Gastrocnemius medialis (tissue), 4 donors: Measurements from ENCODE around the gene LAYN. TPM values are rescaled to one million over a fixed set of nuclear protein-coding genes. Genes with fewer than 3 reads are reported as not detected.

ENCODE experiments used
- ATAC-seq, 2 donors: fragments of 150-250 bp; one replicate each; pipeline ENCODE4 v1.9.1; 2016
- DNase-seq, 2 donors: peaks; one replicate each; pipeline ENCODE4 v3.0.0-alpha.2; 2019
- H3K27ac ChIP-seq, 4 donors: fragments of 200-600 bp; sonication (generic); 1 replicate in 1 of 4; 2 replicates in 3 of 4; pipeline ENCODE4 v1.5.1; 2016 to 2018; ENCODE audit warnings: mild to moderate bottlenecking in 2 of 4, moderate library complexity in 1 of 4
- H3K27me3 ChIP-seq, 3 donors: fragments of 200-600 bp; sonication (generic) in 2 of 3; 1 replicate in 1 of 3; 2 replicates in 2 of 3; pipeline versions ENCODE4 v1.5.1 to v1.6.0; 2016 to 2019; ENCODE audit warnings: mild to moderate bottlenecking in 1 of 3, moderate library complexity in 1 of 3
- H3K36me3 ChIP-seq, 2 donors: fragments of 200-600 bp; sonication (generic) in 1 of 2; one replicate each; pipeline ENCODE4 v1.5.1; 2017 to 2018
- H3K4me1 ChIP-seq, 2 donors: fragments of 200-600 bp; sonication (generic) in 1 of 2; one replicate each; pipeline ENCODE4 v1.5.1; 2016 to 2017; ENCODE audit warnings: mild to moderate bottlenecking in 2 of 2
- H3K4me3 ChIP-seq, 4 donors: fragments of 200-600 bp; sonication (generic) in 3 of 4; 1 replicate in 1 of 4; 2 replicates in 3 of 4; pipeline ENCODE4 v1.5.1; 2016 to 2019; ENCODE audit warnings: mild to moderate bottlenecking in 2 of 4
- H3K9me3 ChIP-seq, 3 donors: fragments of 200-600 bp; sonication (generic) in 2 of 3; 1 replicate in 1 of 3; 2 replicates in 2 of 3; pipeline ENCODE4 v1.5.1; 2016 to 2019
- POLR2A ChIP-seq, 2 donors: fragments of 450-650 bp; IDR thresholded peaks; one replicate each; pipeline ENCODE4 v1.6.1; 2017; ENCODE audit warnings: antibody characterized with exemption in 2 of 2, mild to moderate bottlenecking in 2 of 2, moderate library complexity in 2 of 2
- in situ Hi-C, 4 donors: fragments of 200-750 bp; cut with MboI; loops; one replicate each; pipeline versions ENCODE4 v1.15.0 to v1.8.0; 2017; ENCODE audit warnings: low sequenced_read_pairs in 4 of 4
- intact Hi-C: fragments of 100-400 bp; cut with DNase I; formaldehyde crosslinking; loops from one replicate; pipeline ENCODE4 v1.15.1; 2023; ENCODE audit warnings: low total_unique reads
- microRNA counts, 2 donors: library from miRNA; unstranded; fragments of <30 nt; microRNA quantifications; one replicate each; lab custom pipeline; 2016
- microRNA-seq, 2 donors: library from miRNA; unstranded; fragments of <30 nt; microRNA quantifications; one replicate each; pipeline ENCODE4, GENCODE V29; 2016; ENCODE audit warnings: borderline replicate concordance in 2 of 2
- total RNA-seq, 4 donors: library from RNA; depleted of rRNA; stranded (reverse); fragments of >200 nt; gene quantifications; one replicate each; pipeline versions ENCODE4 v1.1.0 to v1.2.3, GENCODE V29; 2016
- TF ChIP-seq, protein P1 (sequence below), 5 experiments: fragments of 450-650 bp in 3 of 5; fragments of 200-600 bp in 2 of 5; sonication (generic) in 2 of 5; IDR thresholded peaks in 4 of 5; conservative IDR thresholded peaks in 1 of 5; 1 replicate in 4 of 5; 2 replicates in 1 of 5; pipeline ENCODE4 v1.5.1; 2016 to 2019; ENCODE audit warnings: antibody characterized with exemption in 5 of 5, mild to moderate bottlenecking in 3 of 5, moderate library complexity in 3 of 5

The LAYN gene
- total RNA-seq, 4 donors from 2014 or later = 0.46 to 3.7 (median 0.72) TPM; not detected in 1

DNA sequence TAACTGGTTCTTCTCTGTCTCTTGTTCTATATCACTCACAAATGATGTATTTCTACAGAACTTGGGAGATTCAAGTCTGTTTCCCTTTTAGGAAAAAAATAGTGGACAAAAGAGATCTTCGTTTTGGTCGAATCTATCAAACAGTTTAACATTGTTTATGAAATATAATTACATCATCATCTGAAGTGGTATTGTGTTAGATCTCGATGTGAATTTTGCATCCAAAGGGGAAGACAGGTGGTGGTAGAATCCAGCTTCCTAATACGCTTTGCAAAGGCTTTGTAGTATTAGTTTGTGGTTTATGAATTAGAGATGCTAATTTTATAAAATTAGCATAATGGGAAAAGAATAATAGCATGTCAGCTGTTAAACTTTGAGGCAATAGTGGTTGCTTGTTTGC is 65.2 kb downstream of the LAYN start:
- no peak for TF ChIP-seq POLR2A (IDR thresholded peaks at IDR 0.05)
- TF ChIP-seq, protein P1, sequence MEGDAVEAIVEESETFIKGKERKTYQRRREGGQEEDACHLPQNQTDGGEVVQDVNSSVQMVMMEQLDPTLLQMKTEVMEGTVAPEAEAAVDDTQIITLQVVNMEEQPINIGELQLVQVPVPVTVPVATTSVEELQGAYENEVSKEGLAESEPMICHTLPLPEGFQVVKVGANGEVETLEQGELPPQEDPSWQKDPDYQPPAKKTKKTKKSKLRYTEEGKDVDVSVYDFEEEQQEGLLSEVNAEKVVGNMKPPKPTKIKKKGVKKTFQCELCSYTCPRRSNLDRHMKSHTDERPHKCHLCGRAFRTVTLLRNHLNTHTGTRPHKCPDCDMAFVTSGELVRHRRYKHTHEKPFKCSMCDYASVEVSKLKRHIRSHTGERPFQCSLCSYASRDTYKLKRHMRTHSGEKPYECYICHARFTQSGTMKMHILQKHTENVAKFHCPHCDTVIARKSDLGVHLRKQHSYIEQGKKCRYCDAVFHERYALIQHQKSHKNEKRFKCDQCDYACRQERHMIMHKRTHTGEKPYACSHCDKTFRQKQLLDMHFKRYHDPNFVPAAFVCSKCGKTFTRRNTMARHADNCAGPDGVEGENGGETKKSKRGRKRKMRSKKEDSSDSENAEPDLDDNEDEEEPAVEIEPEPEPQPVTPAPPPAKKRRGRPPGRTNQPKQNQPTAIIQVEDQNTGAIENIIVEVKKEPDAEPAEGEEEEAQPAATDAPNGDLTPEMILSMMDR (IDR thresholded peaks at IDR 0.05 in 4 of 5, conservative IDR thresholded peaks at IDR 0.05 in 1 of 5) = no peak
- H3K27ac ChIP-seq = peak overlapping the region in 1 of 4 donors; percentile 98
- peak overlapping the region in 2 of 4 donors; percentile 72 to 89 for H3K4me3 ChIP-seq
- H3K36me3 ChIP-seq = no peaks in the 10 kb centered on the region
- in situ Hi-C loops = no loop called here
- intact Hi-C loops = no loop called here
- no peaks in the 10 kb centered on the region for H3K27me3 ChIP-seq
- H3K9me3 ChIP-seq = no peaks in the 10 kb centered on the region
- DNase-seq = no peak
- peaks cover 40 to 43% of the 10 kb centered on the region in 2 donors for H3K4me1 ChIP-seq
- no peak for ATAC-seq

DNA sequence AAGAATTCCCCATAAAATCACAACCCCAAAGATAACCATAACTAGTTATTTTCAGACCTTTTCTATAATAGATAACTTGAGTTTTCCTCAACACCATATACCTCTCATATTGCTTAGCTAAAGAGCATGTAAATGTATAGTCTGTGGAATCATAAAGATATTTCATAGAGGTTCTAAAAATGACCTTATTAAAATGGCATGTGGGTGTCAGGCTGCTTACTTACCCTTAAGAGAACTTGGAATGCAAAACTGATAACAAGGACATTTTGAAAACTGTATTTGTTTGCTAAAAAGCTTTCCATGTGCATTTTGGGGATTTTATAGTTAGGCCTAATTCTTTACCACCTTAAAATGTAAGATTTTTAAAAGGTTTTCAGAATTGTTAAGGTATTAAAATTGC is 66.5 kb downstream of the LAYN start:
- H3K4me3 ChIP-seq = no peak overlapping the region
- peaks cover 38 to 41% of the 10 kb centered on the region in 2 donors for H3K4me1 ChIP-seq
- intact Hi-C loops = no loop called here
- H3K27ac ChIP-seq = no peak overlapping the region
- H3K36me3 ChIP-seq = no peaks in the 10 kb centered on the region
- in situ Hi-C loops = no loop called here
- ATAC-seq (no peak), DNase-seq (no peak)
- TF ChIP-seq, protein P1 (IDR thresholded peaks at IDR 0.05 in 4 of 5, conservative IDR thresholded peaks at IDR 0.05 in 1 of 5) = no peak
- no peaks in the 10 kb centered on the region for H3K27me3 ChIP-seq
- no peaks in the 10 kb centered on the region for H3K9me3 ChIP-seq

DNA sequence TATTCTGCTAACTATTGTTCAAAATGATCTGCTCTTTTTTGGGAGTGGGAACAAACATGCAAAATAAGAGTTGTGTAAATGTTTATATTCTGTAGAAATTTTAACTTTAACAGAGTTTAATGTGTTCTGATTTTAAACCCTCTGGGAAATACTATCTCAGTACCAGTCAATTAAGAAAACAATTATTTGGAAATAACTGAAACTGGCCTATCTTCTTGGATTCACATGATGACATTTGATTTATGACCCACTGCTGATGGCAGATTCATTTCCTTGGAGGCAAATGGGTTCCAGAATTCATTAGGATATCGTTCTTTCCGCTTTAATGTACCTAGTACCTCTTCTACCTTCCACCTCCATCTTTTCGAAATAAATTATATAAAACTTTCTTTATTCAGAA is 67.2 kb downstream of the LAYN start:
- Histone ChIP-seq H3K27me3 (no peaks in the 10 kb centered on the region), H3K9me3 (no peaks in the 10 kb centered on the region), H3K27ac (no peak overlapping the region), H3K4me1 (peaks cover 41% of the 10 kb centered on the region in 2 donors), H3K36me3 (no peaks in the 10 kb centered on the region), H3K4me3 (no peak overlapping the region)
- in situ Hi-C loops = no loop called here
- no peak for DNase-seq
- no peak for ATAC-seq
- no peak for TF ChIP-seq POLR2A (IDR thresholded peaks at IDR 0.05)
- TF ChIP-seq, protein P1 (IDR thresholded peaks at IDR 0.05 in 4 of 5, conservative IDR thresholded peaks at IDR 0.05 in 1 of 5) = no peak
- intact Hi-C loops = no loop called here

MicroRNA genes within 50 kb of the gene (microRNA counts, 767-probe panel; counts per million panel counts)
- microRNA hsa-miR-34b-3p (lab: Ali Mortazavi, UCI) (356 to 448 counts per million in 2 donors), microRNA hsa-miR-34c-3p (lab: Ali Mortazavi, UCI) (356 to 448 counts per million in 2 donors), microRNA hsa-miR-34c-5p (lab: Ali Mortazavi, UCI) (356 to 448 counts per million in 2 donors)

Small RNA genes lying within 50 kb of the gene (microRNA-seq; reads per million reads assigned to microRNA genes)
- gene MIR34B (2.6 to 3.5 reads per million in 2 donors), gene MIR34C (29.9 to 35.5 reads per million in 2 donors)

Other genes starting within 250 kb of the LAYN start
- under 1 TPM in 3 of 4 donors, not detected in 1; 0.22 to 0.58 (median 0.46) TPM for gene POU2AF3, start 242.2 kb upstream of the LAYN start, total RNA-seq
- under 1 TPM in 2 of 4 donors, not detected in 2; 0.29 to 0.78 TPM for gene POU2AF1, start 161.4 kb upstream of the LAYN start, total RNA-seq
- not detected for gene BTG4, start 28.3 kb upstream of the LAYN start, total RNA-seq
- not detected for gene HOATZ, start 25.9 kb upstream of the LAYN start, total RNA-seq
- 10 to 100 TPM; 16.5 to 98.7 (median 43.8) TPM for gene SIK2, start 61.7 kb downstream of the LAYN start, total RNA-seq
- gene PPP2R1B, start 225.7 kb downstream of the LAYN start, total RNA-seq = 10 to 100 TPM in 2 of 4 donors, 1 to 10 TPM in 2; 7.3 to 16.0 (median 9.4) TPM